ENCODE results near the gene PIGK. TPM values are rescaled to one million over a fixed set of nuclear protein-coding genes. Genes with fewer than 3 reads are reported as not detected.

The PIGK gene
- 12.2 to 29.3 TPM (median 20.1 TPM) in 5 replicates for total RNA-seq (2022; extraction: Qiagen RNA extraction; ENCODE audit: low read depth)

DNA sequence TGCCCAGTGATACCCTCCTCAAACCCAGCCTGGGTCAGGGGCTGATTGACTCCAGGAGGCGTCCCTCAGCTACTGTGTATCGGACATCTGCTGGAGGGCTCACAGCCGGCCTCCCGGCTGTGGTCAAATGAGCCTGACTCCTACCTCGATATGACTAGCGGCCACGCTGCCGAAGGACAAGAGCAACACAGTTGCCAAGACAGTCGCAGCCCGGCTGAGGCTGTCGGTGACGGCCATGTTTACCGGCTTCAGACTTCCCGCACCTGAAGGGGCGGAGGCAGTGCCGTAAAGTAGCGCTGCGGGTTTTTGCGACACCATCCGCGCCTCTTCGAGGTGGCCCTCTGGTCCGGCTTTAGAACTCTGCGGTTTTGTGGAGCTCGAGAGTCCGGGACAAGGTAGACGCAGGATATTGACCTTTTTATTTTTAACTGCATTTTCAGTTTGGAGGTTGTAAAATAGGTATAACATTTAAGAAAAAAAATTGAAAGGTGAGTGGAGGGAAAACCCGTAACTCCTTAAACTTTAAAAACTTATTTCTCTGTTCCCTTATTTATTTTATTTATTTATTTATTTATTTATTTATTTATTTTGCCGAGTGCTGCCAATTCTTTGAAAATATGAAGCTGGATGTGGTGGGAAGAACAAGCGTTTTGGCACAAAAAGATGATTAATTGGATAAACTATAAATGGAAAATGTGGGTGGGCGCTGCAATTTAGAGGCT, at the start of gene PIGK:
Gene PIGK, minus strand, starts transcription at position 265 of the 722 bp plus-strand sequence. Its CDS starts 28 bp downstream, at position 237.

Other genes starting within 250 kb of the PIGK start
- 6.5 to 10.9 TPM (median 7.8 TPM) in 5 replicates for gene AK5, start 62.6 kb upstream of the PIGK start, total RNA-seq (2022; extraction: Qiagen RNA extraction; ENCODE audit: low read depth)

Data from A549 treated with RU486 at 1 μM for 4 hours (cell line).